HG03039 (cell line): Measurements from ENCODE around the gene GLRB.
"Not testable (repeated sequence)": the region's sequence is repeated elsewhere in the genome, so short reads cannot be mapped to it uniquely, and the experiment has no call there.

Experiments used
- ATAC-seq: cut with Tn5 transposase; IDR thresholded peaks from one replicate; pipeline ENCODE4 v1.9.1; 2021; ENCODE audit warnings: mild to moderate bottlenecking, moderate library complexity; ENCODE audit not compliant: unreplicated experiment

The GLRB gene

GRCh38 chr4:157127571-157127970 is 51.6 kb downstream of the GLRB start:
- ATAC-seq = no peak

GRCh38 chr4:157128395-157128794 is 52.4 kb downstream of the GLRB start:
- ATAC-seq = no peak

- no peak for ATAC-seq
These were observed 66.0 kb downstream of the GLRB start for GRCh38 chr4:157141976-157142375.

GRCh38 chr4:157143369-157143768 is 67.4 kb downstream of the GLRB start:
- ATAC-seq = no peak

- ATAC-seq = no peak
These were observed 75.8 kb downstream of the GLRB start for GRCh38 chr4:157151711-157152110.

- ATAC-seq = no peak
These were observed 90.1 kb downstream of the GLRB start for GRCh38 chr4:157165935-157166610.

- ATAC-seq = no peak
These were observed 94.4 kb downstream of the GLRB start for GRCh38 chr4:157170321-157170720.

GRCh38 chr4:157172011-157172410 is 96.1 kb downstream of the GLRB start:
- ATAC-seq = no peak

- ATAC-seq = not testable (repeated sequence)
These were observed 104.3 kb downstream of the GLRB start for GRCh38 chr4:157180268-157180667.

- no peak for ATAC-seq
These were observed 108.3 kb downstream of the GLRB start for GRCh38 chr4:157184300-157184699.

- no peak for ATAC-seq
These were observed 109.4 kb downstream of the GLRB start for GRCh38 chr4:157185363-157185762.

GRCh38 chr4:157195374-157195773 is 119.4 kb downstream of the GLRB start:
- ATAC-seq = no peak

- ATAC-seq = no peak
These were observed 120.1 kb downstream of the GLRB start for GRCh38 chr4:157196046-157196445.

- ATAC-seq = peak; percentile 59
These were observed 128.8 kb downstream of the GLRB start for GRCh38 chr4:157204634-157205244.

GRCh38 chr4:157217708-157218107 is 141.8 kb downstream of the GLRB start:
- no peak for ATAC-seq

GRCh38 chr4:157219711-157220370 is 143.9 kb downstream of the GLRB start:
- ATAC-seq = no peak

GRCh38 chr4:157220371-157220881 is 144.5 kb downstream of the GLRB start, which contains the start of gene GRIA2:
Gene GRIA2 (plus strand): TSS chr4:157220728. CDS start chr4:157221043, 315 bp downstream.
- ATAC-seq = no peak

GRCh38 chr4:157221426-157221894 is 145.5 kb downstream of the GLRB start:
- no peak for ATAC-seq
